ENCODE data around the gene PDHX.

DNA sequence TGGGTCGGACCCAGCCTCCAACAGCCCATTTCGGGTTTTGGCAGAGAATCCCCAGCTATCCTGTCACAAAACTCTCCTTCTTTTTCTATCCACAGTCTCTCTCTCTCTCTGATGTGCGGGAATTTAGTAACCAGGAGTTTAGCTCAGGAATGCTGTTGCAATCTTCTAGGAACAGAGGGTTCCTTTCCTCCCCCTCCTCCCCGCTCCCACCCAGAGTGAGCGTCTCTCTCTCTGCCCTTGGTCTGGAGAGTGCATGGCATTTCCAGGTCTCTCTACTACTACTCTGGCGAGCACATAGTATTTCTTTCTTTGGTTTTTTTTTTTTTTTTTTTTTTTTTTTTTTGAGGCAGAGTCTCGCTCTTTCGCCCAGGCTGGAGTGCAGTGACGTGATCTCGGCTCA lies 17.9 kb upstream of the PDHX start:
- TF ChIP-seq CTCF (IDR thresholded peaks at IDR 0.05; ENCODE audit: borderline replicate concordance, extremely low read depth, low read length, poor library complexity, severe bottlenecking) (no peak), EZH2 (IDR thresholded peaks at IDR 0.05; ENCODE audit: borderline replicate concordance, low read depth, low read length, severe bottlenecking) (no peak)

All from DND-41 (cell line).